Caki2 (cell line): ENCODE results near the gene NRIP2. TPM values are rescaled to one million over a fixed set of nuclear protein-coding genes. Genes with fewer than 3 reads are reported as not detected.
A peak's percentile ranks its signal among the peaks of the same experiment; 100 is the strongest.

ENCODE experiments used
- DNase-seq: peaks from one replicate; pipeline ENCODE4 v3.0.0-alpha.2; 2015; ENCODE audit warnings: low read depth
- in situ Hi-C: cut with HindIII; loops from 2 replicates; pipeline ENCODE4 v1.10.0; 2016; ENCODE audit warnings: low sequenced_read_pairs, low pct_unique_long_range_greater_than_20kb, mixed read lengths
- total RNA-seq: library from RNA; depleted of rRNA; stranded (reverse); fragments of >200 nt; shearing (Covaris generic); gene quantifications from 2 replicates; pipeline ENCODE4 v1.2.3, GENCODE V29; 2014; ENCODE audit warnings: low replicate concordance; rRNA removed

Gene NRIP2
- total RNA-seq, 1 experiment from 2014 or later: not detected

GRCh38 chr12:2794191-2794735, 40.6 kb downstream of the NRIP2 start:
- in situ Hi-C loops: no loop called here
- DNase-seq: no peak

- no peak for DNase-seq
- in situ Hi-C loops: no loop called here
Measured at GRCh38 chr12:2793561-2793960, 41.3 kb downstream of the NRIP2 start.

GRCh38 chr12:2792671-2793500, 41.9 kb downstream of the NRIP2 start:
- no peak for DNase-seq
- in situ Hi-C loops: no loop called here

GRCh38 chr12:2791089-2791488, 43.7 kb downstream of the NRIP2 start:
- no peak for DNase-seq
- in situ Hi-C loops: no loop called here

GRCh38 chr12:2785017-2785416, 49.8 kb downstream of the NRIP2 start:
- in situ Hi-C loops: no loop called here
- no peak for DNase-seq

- DNase-seq: peak; percentile 33
Measured at GRCh38 chr12:2783936-2784600, 50.8 kb downstream of the NRIP2 start.

GRCh38 chr12:2779281-2779680, 55.6 kb downstream of the NRIP2 start:
- DNase-seq: no peak
- in situ Hi-C loops: no loop called here

More at GRCh38 chr12:2783936-2784600, 50.8 kb downstream of the NRIP2 start:
- in situ Hi-C loops: no loop called here

GRCh38 chr12:2776129-2776806, 58.6 kb downstream of the NRIP2 start:
- in situ Hi-C loops: no loop called here
- no peak for DNase-seq

GRCh38 chr12:2775431-2775830, 59.4 kb downstream of the NRIP2 start:
- no peak for DNase-seq
- in situ Hi-C loops: no loop called here

Other genes with a start within 250 kb of the NRIP2 start
- gene FKBP4, start 40.1 kb downstream of the NRIP2 start, total RNA-seq: 77.6 and 85.8 TPM in 2 replicates
- gene ITFG2, start 22.4 kb downstream of the NRIP2 start, total RNA-seq: 2.2 and 15.4 TPM in 2 replicates
- gene TEX52, start 22.0 kb upstream of the NRIP2 start, total RNA-seq: not detected in 2 replicates
- 18.1 and 30.1 TPM in 2 replicates for gene FOXM1, start 42.1 kb upstream of the NRIP2 start, total RNA-seq
- 32.1 and 54.9 TPM in 2 replicates for gene RHNO1, start 42.2 kb upstream of the NRIP2 start, total RNA-seq
- 38.2 and 57.9 TPM in 2 replicates for gene TULP3, start 55.9 kb upstream of the NRIP2 start, total RNA-seq
- gene TEAD4, start 124.4 kb upstream of the NRIP2 start, total RNA-seq: 17.2 and 32.7 TPM in 2 replicates
- 6.9 and 11.0 TPM in 2 replicates for gene TSPAN9, start 242.3 kb upstream of the NRIP2 start, total RNA-seq